HEK293 (cell line): ENCODE results near the gene SLC34A3.
A peak's percentile ranks its signal among the peaks of the same experiment; 100 is the strongest.

Experiments used
- CTCF ChIA-PET: fragments of 350-600 bp; formaldehyde crosslinking; extraction: SDS; loops from one replicate; lab custom pipeline; 2021; ENCODE audit warnings: antibody characterized with exemption; lab: Yijun Ruan, JAX
- POLR2A ChIA-PET: fragments of 300-600 bp; formaldehyde crosslinking; extraction: SDS; loops from one replicate; lab custom pipeline; 2020; ENCODE audit warnings: antibody characterized with exemption, inconsistent platforms; lab: Yijun Ruan, JAX
- H3K27ac ChIP-seq: fragments of 200-500 bp; sonication (Bioruptor generic); 2 replicates; pipeline ENCODE4 v1.5.1; 2014; ENCODE audit warnings: low read depth, low read length, control low read depth, inconsistent platforms; ENCODE audit errors: extremely low read depth
- H3K36me3 ChIP-seq, 2 experiments: fragments of 200-500 bp in 1 of 2; sonication (Bioruptor generic) in 1 of 2; 1 replicate in 1 of 2; 2 replicates in 1 of 2; pipeline ENCODE4 v1.5.1; 2014 to 2017; ENCODE audit warnings: inconsistent platforms in 2 of 2, low read length in 2 of 2; ENCODE audit not compliant: control insufficient read depth in 2 of 2, insufficient read depth in 1 of 2
- H3K4me1 ChIP-seq: fragments of 200-500 bp; sonication (Bioruptor generic); 2 replicates; pipeline ENCODE4 v1.5.1; 2014; ENCODE audit warnings: mild to moderate bottlenecking, low read length, inconsistent platforms; ENCODE audit not compliant: control insufficient read depth, insufficient read depth
- H3K4me3 ChIP-seq: 2 replicates; pipeline ENCODE4 v1.5.1; 2011; ENCODE audit warnings: low read depth, mild to moderate bottlenecking, control low read depth, low read length, moderate library complexity
- H3K9me3 ChIP-seq: fragments of 200-500 bp; sonication (Bioruptor generic); 2 replicates; pipeline ENCODE4 v1.5.1; 2014; ENCODE audit warnings: low read depth, low read length, inconsistent platforms; ENCODE audit not compliant: control insufficient read depth, insufficient read depth
- BCL11B ChIP-seq: fragments of 450-650 bp; formaldehyde crosslinking; IDR thresholded peaks from 2 replicates; pipeline ENCODE4 v1.5.1; 2016; ENCODE audit warnings: low read depth, missing biosample characterization, missing genetic modification characterization
- CTCF ChIP-seq: fragments of 450-650 bp; formaldehyde crosslinking; IDR thresholded peaks from 2 replicates; pipeline ENCODE4 v1.5.1; 2016; ENCODE audit warnings: missing biosample characterization, missing genetic modification characterization
- FEZF1 ChIP-seq: fragments of 450-650 bp; formaldehyde crosslinking; IDR thresholded peaks from 2 replicates; pipeline ENCODE4 v1.5.1; 2016; ENCODE audit warnings: missing biosample characterization, missing genetic modification characterization
- GLIS2 ChIP-seq: fragments of 450-650 bp; formaldehyde crosslinking; IDR thresholded peaks from 2 replicates; pipeline ENCODE4 v1.5.1; 2016; ENCODE audit warnings: missing biosample characterization, missing genetic modification characterization
- SCRT2 ChIP-seq: fragments of 450-650 bp; formaldehyde crosslinking; IDR thresholded peaks from 2 replicates; pipeline ENCODE4 v1.5.1; 2016; ENCODE audit warnings: missing biosample characterization, missing genetic modification characterization
- SETDB1 ChIP-seq: IDR thresholded peaks from one replicate; pipeline ENCODE4 v1.6.1; 2017; ENCODE audit warnings: mild to moderate bottlenecking, low read length, moderate library complexity, mixed read lengths; ENCODE audit not compliant: insufficient read length
- TRIM28 ChIP-seq: IDR thresholded peaks from 2 replicates; pipeline ENCODE4 v1.6.1; 2011; ENCODE audit warnings: low read length, control low read depth, borderline replicate concordance
- WT1 ChIP-seq: fragments of 450-650 bp; formaldehyde crosslinking; IDR thresholded peaks from 2 replicates; pipeline ENCODE4 v1.5.1; 2016; ENCODE audit warnings: missing biosample characterization, missing genetic modification characterization
- ZNF114 ChIP-seq: fragments of 450-650 bp; formaldehyde crosslinking; IDR thresholded peaks from 2 replicates; pipeline ENCODE4 v1.5.0; 2017; ENCODE audit warnings: missing biosample characterization, missing genetic modification characterization
- ZNF140 ChIP-seq: fragments of 450-650 bp; formaldehyde crosslinking; IDR thresholded peaks from 2 replicates; pipeline ENCODE4 v1.5.1; 2016; ENCODE audit warnings: missing biosample characterization, missing genetic modification characterization
- ZNF324 ChIP-seq: fragments of 450-650 bp; formaldehyde crosslinking; IDR thresholded peaks from 2 replicates; pipeline ENCODE4 v1.5.1; 2016; ENCODE audit warnings: missing biosample characterization, missing genetic modification characterization
- ZNF394 ChIP-seq: fragments of 450-650 bp; formaldehyde crosslinking; IDR thresholded peaks from 2 replicates; pipeline ENCODE4 v1.5.1; 2016; ENCODE audit warnings: missing biosample characterization, missing genetic modification characterization, mild to moderate bottlenecking, moderate library complexity, borderline replicate concordance
- ZNF514 ChIP-seq: fragments of 450-650 bp; formaldehyde crosslinking; IDR thresholded peaks from 2 replicates; pipeline ENCODE4 v1.5.1; 2016; ENCODE audit warnings: missing biosample characterization, missing genetic modification characterization
- ZNF544 ChIP-seq: fragments of 450-650 bp; formaldehyde crosslinking; IDR thresholded peaks from 2 replicates; pipeline ENCODE4 v1.5.0; 2017; ENCODE audit warnings: missing biosample characterization, missing genetic modification characterization
- ZNF600 ChIP-seq: fragments of 450-650 bp; formaldehyde crosslinking; IDR thresholded peaks from 2 replicates; pipeline ENCODE4 v1.5.1; 2016; ENCODE audit warnings: missing biosample characterization, missing genetic modification characterization
- ZNF623 ChIP-seq: fragments of 450-650 bp; formaldehyde crosslinking; IDR thresholded peaks from 2 replicates; pipeline ENCODE4 v1.5.1; 2016; ENCODE audit warnings: missing biosample characterization, missing genetic modification characterization
- ZNF704 ChIP-seq: fragments of 450-650 bp; formaldehyde crosslinking; IDR thresholded peaks from 2 replicates; pipeline ENCODE4 v1.5.1; 2016; ENCODE audit warnings: missing biosample characterization, missing genetic modification characterization
- ZNF768 ChIP-seq: fragments of 450-650 bp; formaldehyde crosslinking; IDR thresholded peaks from 2 replicates; pipeline ENCODE4 v1.5.1; 2018; ENCODE audit warnings: missing biosample characterization, mild to moderate bottlenecking, missing genetic modification characterization
- ZNF776 ChIP-seq: fragments of 450-650 bp; formaldehyde crosslinking; IDR thresholded peaks from 2 replicates; pipeline ENCODE4 v1.5.0; 2017; ENCODE audit warnings: missing biosample characterization, missing genetic modification characterization, borderline replicate concordance
- ZXDB ChIP-seq: fragments of 450-650 bp; formaldehyde crosslinking; IDR thresholded peaks from 2 replicates; pipeline ENCODE4 v1.5.1; 2016; ENCODE audit warnings: missing biosample characterization, missing genetic modification characterization
- TF ChIP-seq, protein P1 (sequence below): fragments of 450-650 bp; formaldehyde crosslinking; IDR thresholded peaks from 2 replicates; pipeline ENCODE4 v1.5.1; 2017; ENCODE audit warnings: missing biosample characterization, missing genetic modification characterization
- TF ChIP-seq, protein P2 (sequence below): fragments of 450-650 bp; formaldehyde crosslinking; IDR thresholded peaks from 2 replicates; pipeline ENCODE4 v1.5.1; 2016; ENCODE audit warnings: missing biosample characterization, missing genetic modification characterization
- TF ChIP-seq, protein P3 (sequence below): fragments of 450-650 bp; IDR thresholded peaks from 2 replicates; pipeline ENCODE4 v1.5.1; 2018; ENCODE audit warnings: missing biosample characterization, missing genetic modification characterization

SLC34A3 gene

GRCh38 chr9:137234758-137235423, 4.2 kb downstream of the SLC34A3 start:
- POLR2A ChIA-PET, result interaction anchor here (0.6 to 1.0 kb wide), 2 partner anchors 27 to 58 kb away, joined by 3 to 5 read pairs; no protein-coding TSS in a partner anchor
- Histone ChIP-seq H3K4me1 (peaks cover 3% of the 10 kb centered on the region; the same call in 1 of the 2 replicates), H3K4me3 (no peak overlapping the region), H3K27ac (no peak overlapping the region), H3K9me3 (no peaks in the 10 kb centered on the region), H3K36me3 (peaks cover 0 to 7% of the 10 kb centered on the region in 2 experiments; a peak in 1 of 3 replicates)
- CTCF ChIA-PET, result interaction anchor here (0.5 to 3.4 kb wide), 14 partner anchors 10 to 446 kb away, joined by 3 to 16 read pairs (median 4); partner anchors contain the start of genes ANAPC2, CYSRT1 and SSNA1
- no peak for TF ChIP-seq SETDB1
- no peak for TF ChIP-seq ZNF623 (tag by site-specific recombination)
- peak; percentile 34 for TF ChIP-seq GLIS2 (tag by site-specific recombination)
- TF ChIP-seq, protein P1, sequence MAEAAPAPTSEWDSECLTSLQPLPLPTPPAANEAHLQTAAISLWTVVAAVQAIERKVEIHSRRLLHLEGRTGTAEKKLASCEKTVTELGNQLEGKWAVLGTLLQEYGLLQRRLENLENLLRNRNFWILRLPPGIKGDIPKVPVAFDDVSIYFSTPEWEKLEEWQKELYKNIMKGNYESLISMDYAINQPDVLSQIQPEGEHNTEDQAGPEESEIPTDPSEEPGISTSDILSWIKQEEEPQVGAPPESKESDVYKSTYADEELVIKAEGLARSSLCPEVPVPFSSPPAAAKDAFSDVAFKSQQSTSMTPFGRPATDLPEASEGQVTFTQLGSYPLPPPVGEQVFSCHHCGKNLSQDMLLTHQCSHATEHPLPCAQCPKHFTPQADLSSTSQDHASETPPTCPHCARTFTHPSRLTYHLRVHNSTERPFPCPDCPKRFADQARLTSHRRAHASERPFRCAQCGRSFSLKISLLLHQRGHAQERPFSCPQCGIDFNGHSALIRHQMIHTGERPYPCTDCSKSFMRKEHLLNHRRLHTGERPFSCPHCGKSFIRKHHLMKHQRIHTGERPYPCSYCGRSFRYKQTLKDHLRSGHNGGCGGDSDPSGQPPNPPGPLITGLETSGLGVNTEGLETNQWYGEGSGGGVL (tag by site-specific recombination), result no peak
- TF ChIP-seq ZNF324, result no peak
- TF ChIP-seq ZNF600, result 0 out of 2 replicates have a peak, but pooled peaks have one; percentile 23
- TF ChIP-seq, protein P2, sequence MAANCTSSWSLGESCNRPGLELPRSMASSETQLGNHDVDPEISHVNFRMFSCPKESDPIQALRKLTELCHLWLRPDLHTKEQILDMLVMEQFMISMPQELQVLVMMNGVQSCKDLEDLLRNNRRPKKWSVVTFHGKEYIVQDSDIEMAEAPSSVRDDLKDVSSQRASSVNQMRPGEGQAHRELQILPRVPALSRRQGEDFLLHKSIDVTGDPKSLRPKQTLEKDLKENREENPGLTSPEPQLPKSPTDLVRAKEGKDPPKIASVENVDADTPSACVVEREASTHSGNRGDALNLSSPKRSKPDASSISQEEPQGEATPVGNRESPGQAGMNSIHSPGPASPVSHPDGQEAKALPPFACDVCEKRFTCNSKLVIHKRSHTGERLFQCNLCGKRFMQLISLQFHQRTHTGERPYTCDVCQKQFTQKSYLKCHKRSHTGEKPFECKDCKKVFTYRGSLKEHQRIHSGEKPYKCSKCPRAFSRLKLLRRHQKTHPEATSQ (tag by site-specific recombination), result no peak
- peak; percentile 23; the same call in 1 of the 2 replicates for TF ChIP-seq SCRT2 (tag by site-specific recombination)
- no peak for TF ChIP-seq ZNF114 (tag by site-specific recombination)
- TF ChIP-seq ZXDB (tag by site-specific recombination), result no peak
- TF ChIP-seq TRIM28, result no peak
- no peak for TF ChIP-seq ZNF768 (tag by site-specific recombination)
- no peak for TF ChIP-seq ZNF704 (tag by site-specific recombination)
- TF ChIP-seq ZNF394 (tag by site-specific recombination), result no peak

- no peak overlapping the region for H3K27ac ChIP-seq
- no peak overlapping the region for H3K4me3 ChIP-seq
- H3K4me1 ChIP-seq, result peaks cover 3% of the 10 kb centered on the region; the same call in 1 of the 2 replicates
- TF ChIP-seq ZNF544 (tag by site-specific recombination) (no peak), ZNF140 (no peak), GLIS2 (tag by site-specific recombination) (no peak), WT1 (tag by site-specific recombination) (no peak), BCL11B (0 out of 2 replicates have a peak, but pooled peaks have one; percentile 31), ZNF600 (peak; percentile 80), ZNF514 (tag by site-specific recombination) (no peak), FEZF1 (tag by site-specific recombination) (no peak), CTCF (peak; percentile 60), ZNF776 (tag by site-specific recombination) (no peak)
- TF ChIP-seq, protein P3, sequence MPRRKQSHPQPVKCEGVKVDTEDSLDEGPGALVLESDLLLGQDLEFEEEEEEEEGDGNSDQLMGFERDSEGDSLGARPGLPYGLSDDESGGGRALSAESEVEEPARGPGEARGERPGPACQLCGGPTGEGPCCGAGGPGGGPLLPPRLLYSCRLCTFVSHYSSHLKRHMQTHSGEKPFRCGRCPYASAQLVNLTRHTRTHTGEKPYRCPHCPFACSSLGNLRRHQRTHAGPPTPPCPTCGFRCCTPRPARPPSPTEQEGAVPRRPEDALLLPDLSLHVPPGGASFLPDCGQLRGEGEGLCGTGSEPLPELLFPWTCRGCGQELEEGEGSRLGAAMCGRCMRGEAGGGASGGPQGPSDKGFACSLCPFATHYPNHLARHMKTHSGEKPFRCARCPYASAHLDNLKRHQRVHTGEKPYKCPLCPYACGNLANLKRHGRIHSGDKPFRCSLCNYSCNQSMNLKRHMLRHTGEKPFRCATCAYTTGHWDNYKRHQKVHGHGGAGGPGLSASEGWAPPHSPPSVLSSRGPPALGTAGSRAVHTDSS (tag by site-specific recombination), result no peak
Observed at GRCh38 chr9:137235424-137236237, 4.9 kb downstream of the SLC34A3 start.

More at GRCh38 chr9:137235424-137236237, 4.9 kb downstream of the SLC34A3 start:
- H3K9me3 ChIP-seq, result no peaks in the 10 kb centered on the region
- H3K36me3 ChIP-seq, result peaks cover 0 to 7% of the 10 kb centered on the region in 2 experiments; a peak in 1 of 3 replicates
- ChIA-PET POLR2A (interaction anchor here (0.7 to 11.5 kb wide), 9 partner anchors 9 to 189 kb away, joined by 3 to 336 read pairs (median 10); partner anchors contain the start of genes CYSRT1, NELFB, RNF208 and RNF224), CTCF (interaction anchor here (0.5 to 3.4 kb wide), 33 partner anchors 8 to 458 kb away, joined by 3 to 45 read pairs (median 6); partner anchors contain the start of genes ANAPC2, CYSRT1, LRRC26 and NELFB)
